Common myeloid progenitor, CD34-positive (primary cell): ENCODE measurements around the gene RACGAP1.

Experiments
- CTCF ChIA-PET: fragments of 350-600 bp; sonication (Branson Sonifier 250); formaldehyde crosslinking; loops from one replicate; lab custom pipeline; 2021; ENCODE audit warnings: antibody characterized with exemption; lab: Charles Lee
- POLR2A ChIA-PET: fragments of 350-600 bp; sonication (Branson Sonifier 250); formaldehyde crosslinking; loops from one replicate; lab custom pipeline; 2021; ENCODE audit warnings: antibody characterized with exemption; lab: Charles Lee
- DNase-seq, 3 donors: peaks; one replicate each; pipeline versions ENCODE4 v3.0.0 to v3.0.0-alpha.2; 2013
- H3K27ac ChIP-seq, 2 experiments: 1 replicate in 1 of 2; 2 replicates in 1 of 2; pipeline ENCODE4 v1.7.0; 2013; ENCODE audit warnings: inconsistent platforms in 2 of 2, low read length in 2 of 2, mild to moderate bottlenecking in 2 of 2, low read depth in 1 of 2, moderate library complexity in 1 of 2; ENCODE audit not compliant: severe bottlenecking in 2 of 2, insufficient read depth in 1 of 2, poor library complexity in 1 of 2
- H3K27me3 ChIP-seq, 5 experiments: replicated peaks in 2 of 5; 1 replicate in 3 of 5; 2 replicates in 2 of 5; pipeline versions ENCODE4 v1.6.1 to v1.7.0; 2013; ENCODE audit warnings: low read length in 4 of 5, mild to moderate bottlenecking in 2 of 5, moderate library complexity in 2 of 5, inconsistent platforms in 1 of 5; ENCODE audit not compliant: insufficient read depth in 5 of 5, control insufficient read depth in 4 of 5
- H3K36me3 ChIP-seq, 4 experiments: 1 replicate in 2 of 4; 2 replicates in 2 of 4; pipeline versions ENCODE4 v1.6.1 to v1.7.0; 2013; ENCODE audit warnings: low read length in 3 of 4, control low read depth in 1 of 4, mild to moderate bottlenecking in 1 of 4; ENCODE audit not compliant: control insufficient read depth in 4 of 4, insufficient read depth in 4 of 4
- H3K4me1 ChIP-seq, 4 experiments: 1 replicate in 3 of 4; 2 replicates in 1 of 4; pipeline versions ENCODE4 v1.6.1 to v1.7.1; 2013; ENCODE audit warnings: low read length in 3 of 4, mild to moderate bottlenecking in 3 of 4, control low read depth in 1 of 4, inconsistent platforms in 1 of 4, moderate library complexity in 1 of 4; ENCODE audit not compliant: control insufficient read depth in 4 of 4, insufficient read depth in 4 of 4; ENCODE audit errors: control extremely low read depth in 1 of 4
- H3K4me3 ChIP-seq, 7 experiments: 1 replicate in 4 of 7; 2 replicates in 3 of 7; pipeline versions ENCODE4 v1.5.1 to v1.7.0; 2013; ENCODE audit warnings: mild to moderate bottlenecking in 7 of 7, low read length in 6 of 7, moderate library complexity in 6 of 7, inconsistent platforms in 2 of 7, low read depth in 2 of 7, control low read depth in 1 of 7; ENCODE audit not compliant: insufficient read depth in 4 of 7, control insufficient read depth in 1 of 7; ENCODE audit errors: extremely low read depth in 1 of 7
- H3K9me3 ChIP-seq, 5 experiments: 1 replicate in 4 of 5; 2 replicates in 1 of 5; pipeline versions ENCODE4 v1.6.1 to v1.7.1; 2013; ENCODE audit warnings: low read length in 4 of 5, mild to moderate bottlenecking in 2 of 5, inconsistent platforms in 1 of 5, low read depth in 1 of 5, moderate library complexity in 1 of 5; ENCODE audit not compliant: control insufficient read depth in 4 of 5, insufficient read depth in 2 of 5; ENCODE audit errors: control extremely low read depth in 1 of 5
- WGBS: methylation state at CpG from one replicate; pipeline ENCODE4 v1.1.5; 2013; ENCODE audit not compliant: insufficient coverage; 5-methylcytosine and 5-hydroxymethylcytosine counted together

The RACGAP1 gene

DNA sequence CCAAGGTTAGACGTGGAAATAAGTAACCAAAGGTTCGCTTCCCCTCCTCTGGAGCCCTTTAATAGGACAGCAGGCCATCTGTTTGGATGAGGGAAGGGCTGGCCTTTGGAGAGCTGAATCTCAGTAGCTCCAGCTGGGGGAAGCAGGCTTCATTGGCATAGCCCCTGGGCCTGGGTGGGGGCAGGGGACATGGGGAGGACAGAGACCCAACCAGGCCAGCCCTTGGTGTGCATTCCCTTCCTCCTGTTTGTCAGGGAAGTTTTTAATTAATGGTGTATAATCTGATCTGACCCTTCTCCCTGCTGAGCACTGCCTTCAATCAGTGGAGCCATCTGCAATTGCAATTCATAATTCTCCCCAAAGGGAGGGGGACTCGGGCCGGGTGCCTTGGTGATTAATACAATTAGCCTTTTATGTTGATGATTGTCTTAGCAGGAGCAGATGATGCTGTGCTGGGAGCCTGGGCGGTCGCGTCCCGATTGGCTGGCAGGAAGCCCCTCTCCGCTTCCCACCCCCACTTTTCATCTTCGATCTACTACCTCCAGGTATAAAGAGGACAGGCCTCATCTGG lies 46.2 kb downstream of the RACGAP1 start:
- no peaks in the 10 kb centered on the region for H3K36me3 ChIP-seq
- no peak for DNase-seq
- WGBS = 97% methylated on average over 4 of the region's 10 CpGs
- no peak overlapping the region for H3K27ac ChIP-seq
- CTCF ChIA-PET = interaction anchor here (1.1 to 9.6 kb wide), 5 partner anchors 11 to 92 kb away, joined by 3 to 139 read pairs (median 5); partner anchors contain the start of gene AQP6
- POLR2A ChIA-PET = interaction anchor here (1.5 kb wide), 1 partner anchor 12 kb away, joined by 4 read pairs; no protein-coding TSS in a partner anchor
- peaks cover 0 to 31% (median 20%) of the 10 kb centered on the region in 4 experiments for H3K4me1 ChIP-seq
- no peak overlapping the region for H3K4me3 ChIP-seq
- H3K9me3 ChIP-seq = no peaks in the 10 kb centered on the region
- no peaks in the 10 kb centered on the region for H3K27me3 ChIP-seq

DNA sequence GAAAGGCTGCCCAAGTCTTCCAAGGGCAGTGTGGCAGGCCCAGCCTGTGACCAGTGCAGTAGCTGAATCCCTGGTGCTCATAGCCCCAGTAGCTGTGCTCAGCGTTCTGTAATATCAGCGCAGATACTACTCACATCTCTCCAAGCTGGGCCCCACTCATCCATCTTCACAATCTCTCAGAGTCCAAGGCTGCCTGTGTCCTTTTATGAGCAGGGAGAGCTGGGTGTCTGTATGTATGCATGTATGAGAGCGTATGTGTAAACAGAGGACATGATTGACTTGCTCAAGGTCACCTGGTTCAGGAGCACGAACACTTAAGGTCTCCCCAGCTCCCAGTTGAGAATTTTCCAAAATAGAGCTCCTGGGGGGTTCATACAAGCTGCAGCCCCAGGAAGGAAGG lies 47.2 kb downstream of the RACGAP1 start:
- DNase-seq = no peak
- ChIA-PET POLR2A (no interaction called here), CTCF (interaction anchor here (0.7 to 9.6 kb wide), 8 partner anchors 10 to 92 kb away, joined by 3 to 139 read pairs (median 4); partner anchors contain the start of gene AQP6)
- Histone ChIP-seq H3K27ac (no peak overlapping the region), H3K4me1 (peaks cover 0 to 25% (median 13%) of the 10 kb centered on the region in 4 experiments), H3K27me3 (no peaks in the 10 kb centered on the region), H3K36me3 (no peaks in the 10 kb centered on the region), H3K9me3 (no peaks in the 10 kb centered on the region), H3K4me3 (no peak overlapping the region)
- 79% methylated on average over 2 of the region's 4 CpGs for WGBS

DNA sequence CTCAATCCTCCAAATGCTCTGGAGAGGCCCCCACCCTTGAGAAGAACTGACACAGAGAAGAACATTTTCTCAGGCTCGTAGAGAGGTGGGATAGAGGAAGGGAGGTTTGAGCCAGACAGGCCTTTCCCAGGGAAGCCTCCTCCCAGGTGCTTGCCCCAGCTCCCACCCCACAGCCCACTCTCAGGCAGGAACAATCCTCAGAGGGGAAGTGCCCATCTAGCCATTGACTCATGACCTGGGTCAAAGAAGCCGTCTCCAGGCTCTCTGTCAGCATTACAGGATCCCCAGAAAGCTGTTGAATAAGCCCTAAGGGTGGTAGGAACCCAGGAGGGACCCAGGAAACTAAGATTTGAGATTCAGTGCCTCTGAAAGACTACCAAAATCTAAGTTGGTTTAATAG lies 48.7 kb downstream of the RACGAP1 start:
- Histone ChIP-seq H3K4me3 (no peak overlapping the region), H3K27me3 (no peaks in the 10 kb centered on the region), H3K4me1 (peaks cover 0 to 12% (median 2%) of the 10 kb centered on the region in 4 experiments), H3K27ac (no peak overlapping the region), H3K36me3 (no peaks in the 10 kb centered on the region), H3K9me3 (no peaks in the 10 kb centered on the region)
- ChIA-PET CTCF (interaction anchor here (1.7 to 2.7 kb wide), 2 partner anchors 9 to 31 kb away, joined by 5 to 12 read pairs; no protein-coding TSS in a partner anchor), POLR2A (interaction anchor here (0.6 kb wide), 1 partner anchor 280 kb away, joined by 3 read pairs; no protein-coding TSS in a partner anchor)
- no peak for DNase-seq
- WGBS = 78% methylated on average over 1 of the region's 2 CpGs

DNA sequence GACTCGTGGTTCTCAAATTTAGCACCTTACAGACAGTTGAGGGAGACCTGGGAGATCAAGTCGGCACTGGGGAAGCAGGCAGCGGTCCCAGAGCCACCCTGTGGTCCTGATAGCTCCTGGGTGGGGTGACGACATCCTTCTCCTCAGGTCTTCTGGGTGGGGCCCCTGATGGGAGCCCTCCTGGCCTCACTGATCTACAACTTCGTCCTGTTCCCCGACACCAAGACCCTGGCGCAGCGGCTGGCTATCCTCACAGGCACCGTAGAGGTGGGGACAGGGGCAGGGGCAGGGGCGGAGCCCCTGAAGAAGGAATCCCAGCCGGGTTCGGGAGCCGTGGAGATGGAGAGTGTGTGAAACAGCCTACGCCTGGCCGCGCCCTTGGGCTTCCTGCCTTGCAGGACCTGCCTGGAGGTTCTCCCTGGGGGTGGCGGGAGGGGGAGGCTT lies 50.0 kb downstream of the RACGAP1 start:
- no peak for DNase-seq
- H3K36me3 ChIP-seq = no peaks in the 10 kb centered on the region
- ChIA-PET CTCF (interaction anchor here (0.6 to 2.7 kb wide), 5 partner anchors 8 to 81 kb away, joined by 3 to 12 read pairs (median 4); no protein-coding TSS in a partner anchor), POLR2A (no interaction called here)
- H3K9me3 ChIP-seq = no peaks in the 10 kb centered on the region
- H3K27ac ChIP-seq = no peak overlapping the region
- peak overlapping the region in 1 of 7 experiments; percentile 1 for H3K4me3 ChIP-seq
- no peaks in the 10 kb centered on the region for H3K27me3 ChIP-seq
- peaks cover 0 to 12% (median 2%) of the 10 kb centered on the region in 4 experiments for H3K4me1 ChIP-seq
- 88% methylated on average over 15 of the region's 17 CpGs for WGBS

DNA sequence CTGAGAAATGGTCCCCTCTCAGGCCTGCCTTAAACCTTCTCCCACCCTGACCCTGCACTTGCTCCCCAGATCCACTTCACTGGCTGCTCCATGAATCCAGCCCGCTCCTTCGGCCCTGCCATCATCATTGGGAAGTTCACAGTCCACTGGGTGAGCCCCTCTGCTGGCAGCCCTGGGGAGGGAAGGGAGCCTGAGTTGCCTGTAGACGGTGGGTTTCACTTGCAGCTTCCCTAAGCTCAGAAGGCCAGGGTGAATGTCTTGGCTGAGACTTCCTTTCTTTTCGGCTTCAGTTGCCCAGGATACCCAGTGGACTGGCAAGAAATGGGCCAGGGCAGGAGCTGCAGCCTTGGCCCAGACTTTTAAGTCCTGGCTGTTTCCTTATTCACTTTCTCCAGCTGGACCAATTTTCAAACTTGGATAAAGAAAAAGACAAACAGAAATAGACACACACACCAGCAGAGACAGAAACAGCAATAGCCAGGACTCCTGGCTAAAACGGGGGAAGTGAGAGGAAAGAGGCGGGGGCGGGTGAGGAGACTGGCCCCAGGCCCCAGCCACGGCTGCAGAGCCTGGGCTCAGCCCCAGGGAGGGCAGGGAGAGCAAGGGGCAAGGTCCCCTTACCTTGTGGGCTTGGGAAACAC lies 50.5 kb downstream of the RACGAP1 start:
- POLR2A ChIA-PET = no interaction called here
- CTCF ChIA-PET = interaction anchor here (0.6 to 2.7 kb wide), 4 partner anchors 7 to 11 kb away, joined by 3 to 12 read pairs (median 3); no protein-coding TSS in a partner anchor

GRCh38 chr12:49974231-49974675 lies 51.0 kb downstream of the RACGAP1 start:
- CTCF ChIA-PET = interaction anchor here (0.7 to 1.0 kb wide), 2 partner anchors 9 kb away, joined by 3 read pairs; no protein-coding TSS in a partner anchor
- Histone ChIP-seq H3K27ac (no peak overlapping the region), H3K36me3 (no peaks in the 10 kb centered on the region), H3K4me1 (peaks cover 0 to 18% (median 11%) of the 10 kb centered on the region in 4 experiments), H3K27me3 (no peaks in the 10 kb centered on the region), H3K4me3 (no peak overlapping the region), H3K9me3 (no peaks in the 10 kb centered on the region)
- WGBS = 93% methylated on average over 15 of the region's 15 CpGs
- POLR2A ChIA-PET = no interaction called here
- no peak for DNase-seq

More for the DNA sequence above, 50.5 kb downstream of the RACGAP1 start:
- peak overlapping the region in 1 of 7 experiments; percentile 1 for H3K4me3 ChIP-seq
- WGBS = 80% methylated on average over 7 of the region's 8 CpGs
- peaks cover 0 to 16% (median 6%) of the 10 kb centered on the region in 4 experiments for H3K4me1 ChIP-seq
- no peak for DNase-seq
- no peaks in the 10 kb centered on the region for H3K27me3 ChIP-seq
- no peaks in the 10 kb centered on the region for H3K9me3 ChIP-seq
- no peaks in the 10 kb centered on the region for H3K36me3 ChIP-seq
- H3K27ac ChIP-seq = no peak overlapping the region
